ENCODE results near the gene RFC5. TPM values are rescaled to one million over a fixed set of nuclear protein-coding genes. Genes with fewer than 3 reads are reported as not detected.

Gene RFC5
- total RNA-seq, 1 donor from 2014 or later = 10.1 TPM

DNA sequence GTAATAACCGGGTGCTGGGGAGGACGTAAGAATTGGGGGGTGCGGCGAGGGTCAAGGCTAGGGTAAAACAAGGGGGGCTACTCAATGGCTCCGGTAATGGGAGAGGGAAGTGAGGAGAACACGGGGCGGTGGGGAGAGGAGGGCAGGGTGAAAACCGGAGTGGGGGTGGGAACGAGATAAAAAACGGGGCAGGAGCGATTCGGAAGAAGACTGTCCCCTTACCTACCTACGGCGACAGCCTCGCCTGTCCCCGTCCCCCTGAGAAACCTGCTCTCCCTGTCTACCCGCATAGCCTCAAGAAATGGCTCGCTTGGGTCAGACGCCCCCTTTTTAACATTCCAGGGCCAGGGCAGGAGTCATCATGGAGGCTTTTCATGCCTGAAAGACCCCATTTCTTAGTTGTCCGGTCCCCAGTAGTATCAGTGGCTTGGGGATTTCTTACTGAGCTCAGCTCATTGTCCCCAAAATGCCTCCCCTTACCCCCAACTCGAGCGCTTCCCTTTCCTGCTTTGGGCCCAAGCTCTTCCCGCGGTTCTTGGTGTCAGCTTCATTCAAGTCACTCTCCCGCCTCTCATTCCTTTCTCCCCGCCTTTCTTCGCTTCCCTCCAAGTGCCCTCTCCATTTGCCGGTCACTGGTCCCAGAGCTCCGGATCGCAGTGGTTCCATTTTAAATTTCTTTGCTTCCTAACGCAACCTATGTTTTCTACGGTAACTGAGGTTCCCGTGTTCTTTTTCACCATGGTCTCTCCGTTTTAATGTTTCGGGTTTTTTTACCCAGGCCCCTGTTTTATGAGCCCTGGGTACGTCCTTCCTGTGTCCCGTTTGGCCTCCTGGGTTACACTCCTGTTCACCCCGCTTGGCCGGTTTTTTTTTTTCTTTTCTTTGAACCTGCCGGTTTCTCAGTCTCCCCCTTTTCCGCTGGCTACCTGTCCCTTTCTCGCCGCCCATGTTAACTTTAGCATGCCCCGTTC, 45.7 kb downstream of the RFC5 start:
- TF ChIP-seq, protein P1, sequence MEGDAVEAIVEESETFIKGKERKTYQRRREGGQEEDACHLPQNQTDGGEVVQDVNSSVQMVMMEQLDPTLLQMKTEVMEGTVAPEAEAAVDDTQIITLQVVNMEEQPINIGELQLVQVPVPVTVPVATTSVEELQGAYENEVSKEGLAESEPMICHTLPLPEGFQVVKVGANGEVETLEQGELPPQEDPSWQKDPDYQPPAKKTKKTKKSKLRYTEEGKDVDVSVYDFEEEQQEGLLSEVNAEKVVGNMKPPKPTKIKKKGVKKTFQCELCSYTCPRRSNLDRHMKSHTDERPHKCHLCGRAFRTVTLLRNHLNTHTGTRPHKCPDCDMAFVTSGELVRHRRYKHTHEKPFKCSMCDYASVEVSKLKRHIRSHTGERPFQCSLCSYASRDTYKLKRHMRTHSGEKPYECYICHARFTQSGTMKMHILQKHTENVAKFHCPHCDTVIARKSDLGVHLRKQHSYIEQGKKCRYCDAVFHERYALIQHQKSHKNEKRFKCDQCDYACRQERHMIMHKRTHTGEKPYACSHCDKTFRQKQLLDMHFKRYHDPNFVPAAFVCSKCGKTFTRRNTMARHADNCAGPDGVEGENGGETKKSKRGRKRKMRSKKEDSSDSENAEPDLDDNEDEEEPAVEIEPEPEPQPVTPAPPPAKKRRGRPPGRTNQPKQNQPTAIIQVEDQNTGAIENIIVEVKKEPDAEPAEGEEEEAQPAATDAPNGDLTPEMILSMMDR (IDR thresholded peaks at IDR 0.05; ENCODE audit: insufficient read depth, low read length, poor library complexity, severe bottlenecking) = no peak
- Histone ChIP-seq H3K36me3 (ENCODE audit: control insufficient read depth, insufficient read depth, low read length) (no peaks in the 10 kb centered on the region), H3K27me3 (ENCODE audit: control insufficient read depth, insufficient read depth, low read length) (no peaks in the 10 kb centered on the region), H3K4me3 (ENCODE audit: low read depth, low read length) (peak overlapping the region; percentile 73)
- DNase-seq (ENCODE audit: low read depth) = no peak

DNA sequence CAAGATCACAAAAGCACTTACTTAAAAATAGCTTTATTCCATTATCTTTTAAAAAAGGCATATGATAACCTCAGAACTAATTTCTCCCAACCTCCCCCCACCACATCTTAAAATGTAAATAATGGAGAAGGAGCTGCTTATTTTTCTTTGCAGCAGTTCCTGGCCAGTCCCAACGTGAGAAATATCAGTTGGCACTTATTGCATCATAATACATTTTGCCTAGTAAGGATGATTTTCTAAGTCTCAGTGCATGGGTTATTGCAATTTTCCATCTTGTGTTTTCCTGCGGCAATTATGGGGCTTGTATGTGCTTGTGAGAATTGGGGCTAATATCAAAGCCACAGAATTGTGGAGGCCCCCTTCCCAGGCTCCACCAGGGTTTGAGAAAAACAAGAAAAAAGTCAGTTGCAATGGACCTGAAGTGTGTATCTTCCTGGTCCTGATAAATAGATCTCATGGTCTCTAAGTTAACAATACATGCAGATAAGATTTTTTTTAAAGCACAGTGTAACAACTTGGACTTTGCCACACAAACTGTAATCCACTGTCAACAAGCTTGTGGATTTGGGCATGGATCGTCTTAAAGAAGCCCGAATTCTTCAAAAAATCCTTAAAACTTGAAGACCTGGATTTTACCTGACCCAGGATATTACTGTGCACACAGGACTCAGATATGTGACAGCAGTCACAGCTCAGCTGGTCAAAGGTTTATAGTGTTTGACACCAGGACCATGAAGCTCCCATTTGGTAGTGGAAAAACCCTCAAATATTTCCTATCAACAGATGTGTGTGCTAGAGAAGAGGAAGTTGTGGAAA, 47.3 kb downstream of the RFC5 start:
- TF ChIP-seq, protein P1 (IDR thresholded peaks at IDR 0.05; ENCODE audit: insufficient read depth, low read length, poor library complexity, severe bottlenecking) = no peak
- DNase-seq (ENCODE audit: low read depth) = no peak
- Histone ChIP-seq H3K36me3 (ENCODE audit: control insufficient read depth, insufficient read depth, low read length) (no peaks in the 10 kb centered on the region), H3K4me3 (ENCODE audit: low read depth, low read length) (no peak overlapping the region), H3K27me3 (ENCODE audit: control insufficient read depth, insufficient read depth, low read length) (no peaks in the 10 kb centered on the region)

DNA sequence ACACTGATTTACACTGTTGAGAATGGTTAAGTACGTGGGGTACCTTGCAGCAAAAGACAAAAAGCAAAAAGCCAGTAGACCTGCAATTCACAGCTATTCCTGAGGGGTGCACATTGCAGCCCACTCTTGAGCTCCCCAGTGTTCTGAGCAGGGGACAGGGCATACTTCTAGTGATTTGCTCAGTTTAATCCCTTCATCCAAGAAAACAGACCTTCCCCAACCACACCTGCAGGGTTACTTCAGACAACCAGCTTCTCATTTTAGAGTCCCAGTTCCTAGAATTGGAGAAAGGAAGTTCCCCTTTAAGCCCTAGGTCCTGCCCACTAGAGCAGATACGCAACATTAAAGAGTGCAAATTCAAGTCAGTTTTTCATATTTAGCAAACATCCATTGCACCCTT, 48.1 kb downstream of the RFC5 start:
- Histone ChIP-seq H3K27me3 (ENCODE audit: control insufficient read depth, insufficient read depth, low read length) (no peaks in the 10 kb centered on the region), H3K36me3 (ENCODE audit: control insufficient read depth, insufficient read depth, low read length) (no peaks in the 10 kb centered on the region), H3K4me3 (ENCODE audit: low read depth, low read length) (no peak overlapping the region)
- TF ChIP-seq, protein P1 (IDR thresholded peaks at IDR 0.05; ENCODE audit: insufficient read depth, low read length, poor library complexity, severe bottlenecking) = peak; percentile 28
- DNase-seq (ENCODE audit: low read depth) = no peak

DNA sequence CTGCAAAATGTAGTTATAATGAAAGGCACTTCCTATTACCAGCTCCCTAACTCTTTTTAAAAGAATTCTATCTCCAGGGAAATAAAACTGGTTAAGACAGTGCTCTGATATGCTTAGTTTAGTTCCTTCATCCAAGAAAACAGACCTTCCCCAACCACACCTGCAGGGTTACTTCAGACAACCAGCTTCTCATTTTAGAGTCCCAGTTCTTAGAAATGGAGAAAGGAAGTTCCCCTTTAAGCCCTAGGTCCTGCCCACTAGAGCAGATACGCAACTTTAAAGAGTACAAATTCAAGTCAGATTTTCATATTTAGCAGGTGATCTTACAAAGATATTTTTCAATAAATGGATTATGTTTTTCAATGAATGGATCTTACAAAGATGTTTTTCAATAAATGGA, 48.9 kb downstream of the RFC5 start:
- H3K4me3 ChIP-seq (ENCODE audit: low read depth, low read length) = no peak overlapping the region
- TF ChIP-seq, protein P1 (IDR thresholded peaks at IDR 0.05; ENCODE audit: insufficient read depth, low read length, poor library complexity, severe bottlenecking) = no peak
- no peak for DNase-seq (ENCODE audit: low read depth)
- H3K27me3 ChIP-seq (ENCODE audit: control insufficient read depth, insufficient read depth, low read length) = no peaks in the 10 kb centered on the region
- no peaks in the 10 kb centered on the region for H3K36me3 ChIP-seq (ENCODE audit: control insufficient read depth, insufficient read depth, low read length)

DNA sequence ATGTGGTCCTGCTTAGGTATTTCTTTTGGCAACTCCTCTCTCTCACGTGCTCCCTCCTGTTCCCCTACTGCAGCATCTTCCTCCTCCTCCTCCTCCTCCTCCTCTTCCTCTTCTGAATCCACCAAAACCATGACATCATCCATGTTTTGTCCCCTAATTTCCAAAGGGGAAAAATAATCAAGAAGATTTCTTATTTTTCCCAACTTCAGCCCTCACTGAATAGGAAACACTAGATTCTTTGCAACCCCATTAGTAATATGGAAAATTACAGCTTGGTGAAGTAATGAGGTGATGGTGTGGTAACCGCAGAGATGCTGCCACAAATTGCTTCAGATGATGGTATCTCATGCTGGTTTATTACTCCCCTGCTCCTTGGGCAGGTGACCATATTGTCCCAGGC, 51.9 kb downstream of the RFC5 start:
- no peak for DNase-seq (ENCODE audit: low read depth)
- no peaks in the 10 kb centered on the region for H3K27me3 ChIP-seq (ENCODE audit: control insufficient read depth, insufficient read depth, low read length)
- TF ChIP-seq, protein P1 (IDR thresholded peaks at IDR 0.05; ENCODE audit: insufficient read depth, low read length, poor library complexity, severe bottlenecking) = no peak
- H3K4me3 ChIP-seq (ENCODE audit: low read depth, low read length) = no peak overlapping the region
- H3K36me3 ChIP-seq (ENCODE audit: control insufficient read depth, insufficient read depth, low read length) = no peaks in the 10 kb centered on the region
